Measurements from ENCODE around the gene AAGAB. TPM values are rescaled to one million over a fixed set of nuclear protein-coding genes. Genes with fewer than 3 reads are reported as not detected.
A peak's percentile ranks its signal among the peaks of the same experiment; 100 is the strongest.

AAGAB gene
- total RNA-seq, 2 experiments from 2014 or later: 14.2 to 15.6 TPM

GRCh38 chr15:67161412-67161811, 93.0 kb downstream of the AAGAB start:
- CTCF ChIA-PET: interaction anchor here (0.8 to 1.4 kb wide), 3 partner anchors 27 to 215 kb away, joined by 3 to 4 read pairs (median 3); no protein-coding TSS in a partner anchor

GRCh38 chr15:67158367-67158766, 96.1 kb downstream of the AAGAB start:
- no peak for TF ChIP-seq CTCF (IDR thresholded peaks at IDR 0.05)
- H3K27me3 Mint-ChIP-seq: no peaks in the 10 kb centered on the region
- no peak overlapping the region for H3K4me3 Mint-ChIP-seq
- H3K9me3 Mint-ChIP-seq: no peaks in the 10 kb centered on the region
- H3K36me3 ChIP-seq (ENCODE audit: insufficient read depth, low read length): peaks cover 24% of the 10 kb centered on the region
- no peaks in the 10 kb centered on the region for H3K9me3 ChIP-seq (ENCODE audit: control insufficient read depth in 1 of 2, insufficient read depth in 1 of 2, low read length in 2 of 2)
- H3K27ac Mint-ChIP-seq: no peak overlapping the region
- H3K4me3 ChIP-seq (ENCODE audit: low read length): no peak overlapping the region
- intact Hi-C loops (cut with DNase I, micrococcal nuclease): no loop called here
- H3K4me1 ChIP-seq (ENCODE audit: insufficient read depth, low read length): peaks cover 28% of the 10 kb centered on the region
- DNase-seq: no peak
- no peaks in the 10 kb centered on the region for H3K27me3 ChIP-seq (ENCODE audit: control insufficient read depth in 1 of 2, insufficient read depth in 2 of 2, low read length in 2 of 2)
- ChIA-PET CTCF (no interaction called here), POLR2A (no interaction called here)
- peaks cover 15% of the 10 kb centered on the region for H3K36me3 Mint-ChIP-seq (ENCODE audit: low read depth)
- peaks cover 50% of the 10 kb centered on the region for H3K4me1 Mint-ChIP-seq (ENCODE audit: low read depth)
- no peak overlapping the region for H3K27ac ChIP-seq (ENCODE audit: low read depth in 1 of 2, low read length in 2 of 2)
- ATAC-seq (ENCODE audit: poor library complexity): no peak

More at GRCh38 chr15:67161412-67161811, 93.0 kb downstream of the AAGAB start:
- no peak for ATAC-seq (ENCODE audit: poor library complexity)
- POLR2A ChIA-PET: interaction anchor here (1.3 kb wide), 1 partner anchor 96 kb away, joined by 4 read pairs; the partner anchor contains the start of gene SMAD3
- H3K27me3 ChIP-seq (ENCODE audit: control insufficient read depth in 1 of 2, insufficient read depth in 2 of 2, low read length in 2 of 2): no peaks in the 10 kb centered on the region
- H3K4me3 Mint-ChIP-seq: no peak overlapping the region
- H3K4me3 ChIP-seq (ENCODE audit: low read length): no peak overlapping the region
- peak overlapping the region; percentile 2 for H3K27ac Mint-ChIP-seq
- H3K27me3 Mint-ChIP-seq: no peaks in the 10 kb centered on the region
- H3K36me3 Mint-ChIP-seq (ENCODE audit: low read depth): peaks cover 33% of the 10 kb centered on the region
- no peaks in the 10 kb centered on the region for H3K9me3 Mint-ChIP-seq
- H3K27ac ChIP-seq (ENCODE audit: low read depth in 1 of 2, low read length in 2 of 2): no peak overlapping the region
- TF ChIP-seq CTCF (IDR thresholded peaks at IDR 0.05): no peak
- no peak for DNase-seq
- intact Hi-C loops (cut with DNase I, micrococcal nuclease): no loop called here
- peaks cover 23% of the 10 kb centered on the region for H3K4me1 ChIP-seq (ENCODE audit: insufficient read depth, low read length)
- peaks cover 50% of the 10 kb centered on the region for H3K4me1 Mint-ChIP-seq (ENCODE audit: low read depth)
- no peaks in the 10 kb centered on the region for H3K9me3 ChIP-seq (ENCODE audit: control insufficient read depth in 1 of 2, insufficient read depth in 1 of 2, low read length in 2 of 2)
- H3K36me3 ChIP-seq (ENCODE audit: insufficient read depth, low read length): peaks cover 22% of the 10 kb centered on the region

GRCh38 chr15:67157521-67158252, 96.8 kb downstream of the AAGAB start:
- ATAC-seq (ENCODE audit: poor library complexity) (no peak), DNase-seq (no peak)
- TF ChIP-seq CTCF (IDR thresholded peaks at IDR 0.05): no peak
- peaks cover 24% of the 10 kb centered on the region for H3K36me3 ChIP-seq (ENCODE audit: insufficient read depth, low read length)
- intact Hi-C loops (cut with DNase I, micrococcal nuclease): no loop called here
- H3K9me3 ChIP-seq (ENCODE audit: control insufficient read depth in 1 of 2, insufficient read depth in 1 of 2, low read length in 2 of 2): no peaks in the 10 kb centered on the region
- H3K4me3 ChIP-seq (ENCODE audit: low read length): no peak overlapping the region
- Mint-ChIP-seq H3K27ac (no peak overlapping the region), H3K4me1 (ENCODE audit: low read depth) (peaks cover 52% of the 10 kb centered on the region), H3K36me3 (ENCODE audit: low read depth) (peaks cover 11% of the 10 kb centered on the region), H3K4me3 (no peak overlapping the region), H3K9me3 (no peaks in the 10 kb centered on the region), H3K27me3 (no peaks in the 10 kb centered on the region)
- H3K4me1 ChIP-seq (ENCODE audit: insufficient read depth, low read length): peaks cover 28% of the 10 kb centered on the region
- H3K27me3 ChIP-seq (ENCODE audit: control insufficient read depth in 1 of 2, insufficient read depth in 2 of 2, low read length in 2 of 2): no peaks in the 10 kb centered on the region
- CTCF ChIA-PET: no interaction called here
- no peak overlapping the region for H3K27ac ChIP-seq (ENCODE audit: low read depth in 1 of 2, low read length in 2 of 2)
- POLR2A ChIA-PET: no interaction called here

Measured in CD4-positive, alpha-beta T cell (primary cell).